Measurements from ENCODE around the gene SLC26A1. TPM values are rescaled to one million over a fixed set of nuclear protein-coding genes. Genes with fewer than 3 reads are reported as not detected.

Gene SLC26A1
- total and polyA plus RNA-seq, 2 of the 13 experiments (the other 11 are each of a cell fraction or from before 2014, with no cell fraction given): 5.4 to 22.9 TPM

DNA sequence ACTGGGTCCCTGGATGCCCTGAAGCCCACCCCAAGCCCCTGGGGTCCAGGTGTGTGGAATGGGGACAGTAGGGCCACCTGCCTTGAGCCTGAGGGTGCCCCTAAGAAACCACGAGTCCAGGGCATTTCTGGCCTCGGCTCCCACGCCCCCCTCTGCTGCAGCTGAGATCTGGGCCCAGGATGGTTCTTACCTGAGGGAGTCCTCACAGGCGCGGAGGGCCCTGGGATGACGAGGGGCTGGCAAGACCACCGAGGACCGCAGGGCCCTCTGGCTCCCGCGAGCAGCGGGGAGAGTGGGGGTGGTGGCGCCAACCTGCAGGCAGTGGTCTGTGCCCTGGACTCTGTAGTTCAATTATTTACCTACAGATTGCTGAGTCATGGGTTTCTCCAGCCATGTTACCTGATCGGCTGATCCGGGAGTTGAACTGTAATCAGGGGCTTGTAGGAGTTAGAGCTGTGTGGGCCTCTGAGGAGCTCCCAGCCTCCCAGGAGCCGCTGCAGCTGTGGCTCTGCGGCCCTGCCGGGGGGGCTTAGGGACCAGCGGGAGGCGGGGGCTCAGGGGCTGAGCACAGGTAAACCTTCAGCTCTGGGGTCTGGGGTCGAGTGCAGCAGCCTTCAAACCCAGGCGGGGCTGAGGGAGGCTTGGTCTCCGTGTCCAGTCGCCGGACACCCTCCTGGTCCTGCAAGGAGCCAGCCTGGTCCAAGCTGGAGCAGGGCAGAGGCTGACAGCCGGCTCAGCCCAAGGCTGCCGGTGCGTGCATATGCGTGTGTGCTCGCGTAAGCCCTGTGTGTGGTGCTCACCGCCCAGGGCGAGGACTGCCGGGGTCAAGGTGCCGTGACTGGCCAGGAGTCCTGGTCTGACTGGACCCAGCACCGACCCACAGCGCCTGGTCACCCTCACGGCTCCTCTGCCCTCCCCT, at the start of gene SLC26A1 (continued):
- TF ChIP-seq AGO1 (IDR thresholded peaks at IDR 0.05; ENCODE audit: low read depth, low read length, poor library complexity, severe bottlenecking) (no peak), RFX3 (CRISPR knock-in tag; IDR thresholded peaks at IDR 0.05) (no peak), ZNF24 (IDR thresholded peaks at IDR 0.05) (no peak), ZNF510 (CRISPR knock-in tag; IDR thresholded peaks at IDR 0.05; ENCODE audit: low read depth) (peak; percentile 39; the same call in 1 of the 2 replicates), DMAP1 (CRISPR knock-in tag; IDR thresholded peaks at IDR 0.05) (0 out of 2 replicates have a peak, but pooled peaks have one; percentile 13), ATF5 (CRISPR knock-in tag; IDR thresholded peaks at IDR 0.05; ENCODE audit: low read depth) (no peak), POGK (CRISPR knock-in tag; conservative IDR thresholded peaks at IDR 0.05) (0 out of 2 replicates have a peak, but pooled peaks have one; percentile 8), TEAD3 (CRISPR knock-in tag; optimal IDR thresholded peaks at IDR 0.05; ENCODE audit: borderline replicate concordance) (peak; percentile 19), ZNF503 (CRISPR knock-in tag; IDR thresholded peaks at IDR 0.05) (0 out of 2 replicates have a peak, but pooled peaks have one; percentile 24), SIX4 (CRISPR knock-in tag; IDR thresholded peaks at IDR 0.05) (peak; percentile 41; the same call in 1 of the 2 replicates), STAT5B (CRISPR knock-in tag; IDR thresholded peaks at IDR 0.05) (no peak), JUN (CRISPR knock-in tag; IDR thresholded peaks at IDR 0.05) (no peak; the same call in 1 of the 2 replicates), SIX1 (CRISPR knock-in tag; IDR thresholded peaks at IDR 0.05; ENCODE audit: borderline replicate concordance) (peak; percentile 80; the same call in 1 of the 2 replicates), ZNF12 (CRISPR knock-in tag; IDR thresholded peaks at IDR 0.05) (peak; percentile 27; the same call in 1 of the 2 replicates), HNRNPH1 (optimal IDR thresholded peaks at IDR 0.05; ENCODE audit: low read depth, low read length) (no peak), TP53 (CRISPR knock-in tag; conservative IDR thresholded peaks at IDR 0.05) (0 out of 2 replicates have a peak, but pooled peaks have one; percentile 14)
- TF ChIP-seq, protein P1, sequence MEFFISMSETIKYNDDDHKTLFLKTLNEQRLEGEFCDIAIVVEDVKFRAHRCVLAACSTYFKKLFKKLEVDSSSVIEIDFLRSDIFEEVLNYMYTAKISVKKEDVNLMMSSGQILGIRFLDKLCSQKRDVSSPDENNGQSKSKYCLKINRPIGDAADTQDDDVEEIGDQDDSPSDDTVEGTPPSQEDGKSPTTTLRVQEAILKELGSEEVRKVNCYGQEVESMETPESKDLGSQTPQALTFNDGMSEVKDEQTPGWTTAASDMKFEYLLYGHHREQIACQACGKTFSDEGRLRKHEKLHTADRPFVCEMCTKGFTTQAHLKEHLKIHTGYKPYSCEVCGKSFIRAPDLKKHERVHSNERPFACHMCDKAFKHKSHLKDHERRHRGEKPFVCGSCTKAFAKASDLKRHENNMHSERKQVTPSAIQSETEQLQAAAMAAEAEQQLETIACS (CRISPR knock-in tag; IDR thresholded peaks at IDR 0.05): no peak
- TF ChIP-seq, protein P2, sequence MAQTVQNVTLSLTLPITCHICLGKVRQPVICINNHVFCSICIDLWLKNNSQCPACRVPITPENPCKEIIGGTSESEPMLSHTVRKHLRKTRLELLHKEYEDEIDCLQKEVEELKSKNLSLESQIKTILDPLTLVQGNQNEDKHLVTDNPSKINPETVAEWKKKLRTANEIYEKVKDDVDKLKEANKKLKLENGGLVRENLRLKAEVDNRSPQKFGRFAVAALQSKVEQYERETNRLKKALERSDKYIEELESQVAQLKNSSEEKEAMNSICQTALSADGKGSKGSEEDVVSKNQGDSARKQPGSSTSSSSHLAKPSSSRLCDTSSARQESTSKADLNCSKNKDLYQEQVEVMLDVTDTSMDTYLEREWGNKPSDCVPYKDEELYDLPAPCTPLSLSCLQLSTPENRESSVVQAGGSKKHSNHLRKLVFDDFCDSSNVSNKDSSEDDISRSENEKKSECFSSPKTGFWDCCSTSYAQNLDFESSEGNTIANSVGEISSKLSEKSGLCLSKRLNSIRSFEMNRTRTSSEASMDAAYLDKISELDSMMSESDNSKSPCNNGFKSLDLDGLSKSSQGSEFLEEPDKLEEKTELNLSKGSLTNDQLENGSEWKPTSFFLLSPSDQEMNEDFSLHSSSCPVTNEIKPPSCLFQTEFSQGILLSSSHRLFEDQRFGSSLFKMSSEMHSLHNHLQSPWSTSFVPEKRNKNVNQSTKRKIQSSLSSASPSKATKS (CRISPR knock-in tag; IDR thresholded peaks at IDR 0.05): no peak

All from HepG2 (cell line).